Trophoblast cell (in vitro differentiated cells and primary cell): ENCODE data around the gene DLEC1.

Source experiments
- DNase-seq, 2 donors: peaks; one replicate each; pipeline ENCODE4 v3.0.0-alpha.2; 2016
- H2AFZ ChIP-seq: 2 replicates; pipeline ENCODE4 v1.6.1; 2013; ENCODE audit warnings: low read length, moderate library complexity, mild to moderate bottlenecking; ENCODE audit not compliant: insufficient read depth, poor library complexity
- H2AK5ac ChIP-seq: 2 replicates; pipeline ENCODE4 v1.6.1; 2013; ENCODE audit warnings: mild to moderate bottlenecking, low read length
- H2BK120ac ChIP-seq: 2 replicates; pipeline ENCODE4 v1.6.1; 2013; ENCODE audit warnings: low read length, mild to moderate bottlenecking, moderate library complexity; ENCODE audit not compliant: insufficient read depth, poor library complexity
- H2BK12ac ChIP-seq: 2 replicates; pipeline ENCODE4 v1.6.1; 2013; ENCODE audit warnings: mild to moderate bottlenecking, low read length, moderate library complexity
- H2BK5ac ChIP-seq: 2 replicates; pipeline ENCODE4 v1.6.1; 2013; ENCODE audit warnings: low read length, low read depth, moderate library complexity, mild to moderate bottlenecking; ENCODE audit not compliant: poor library complexity
- H3K14ac ChIP-seq: 2 replicates; pipeline ENCODE4 v1.6.1; 2013; ENCODE audit warnings: mild to moderate bottlenecking, low read length
- H3K18ac ChIP-seq: 2 replicates; pipeline ENCODE4 v1.6.1; 2013; ENCODE audit warnings: mild to moderate bottlenecking, low read length
- H3K23ac ChIP-seq: 2 replicates; pipeline ENCODE4 v1.6.1; 2013; ENCODE audit warnings: low read length
- H3K27ac ChIP-seq: 2 replicates; pipeline ENCODE4 v1.5.1; 2013; ENCODE audit warnings: low read depth, mild to moderate bottlenecking, inconsistent platforms, low read length, moderate library complexity
- H3K27me3 ChIP-seq: 2 replicates; pipeline ENCODE4 v1.6.1; 2013; ENCODE audit warnings: inconsistent platforms, mild to moderate bottlenecking, low read length, moderate library complexity; ENCODE audit not compliant: insufficient read depth
- H3K36me3 ChIP-seq, 2 experiments: 1 replicate in 1 of 2; 2 replicates in 1 of 2; pipeline ENCODE4 v1.6.1; 2013; ENCODE audit warnings: low read length in 2 of 2, mild to moderate bottlenecking in 2 of 2, moderate library complexity in 1 of 2; ENCODE audit not compliant: insufficient read depth in 2 of 2, control insufficient read depth in 1 of 2
- H3K4ac ChIP-seq: 2 replicates; pipeline ENCODE4 v1.6.1; 2013; ENCODE audit warnings: low read depth, mild to moderate bottlenecking, low read length, moderate library complexity
- H3K4me1 ChIP-seq, 2 experiments: 1 replicate in 1 of 2; 2 replicates in 1 of 2; pipeline ENCODE4 v1.6.1; 2013; ENCODE audit warnings: low read length in 2 of 2, mild to moderate bottlenecking in 2 of 2, moderate library complexity in 1 of 2; ENCODE audit not compliant: insufficient read depth in 2 of 2, control insufficient read depth in 1 of 2
- H3K4me2 ChIP-seq: 2 replicates; pipeline ENCODE4 v1.6.1; 2013; ENCODE audit warnings: inconsistent platforms, mild to moderate bottlenecking, low read length, moderate library complexity
- H3K4me3 ChIP-seq: 2 replicates; pipeline ENCODE4 v1.5.1; 2013; ENCODE audit warnings: mild to moderate bottlenecking, low read depth, low read length, inconsistent platforms
- H3K79me1 ChIP-seq: one replicate; pipeline ENCODE4 v1.6.1; 2013; ENCODE audit warnings: low read length
- H3K79me2 ChIP-seq: 2 replicates; pipeline ENCODE4 v1.6.1; 2013; ENCODE audit warnings: low read length, mild to moderate bottlenecking; ENCODE audit not compliant: control insufficient read depth, insufficient read depth, poor library complexity
- H3K9ac ChIP-seq: 2 replicates; pipeline ENCODE4 v1.6.1; 2013; ENCODE audit warnings: mild to moderate bottlenecking, low read length
- H3K9me3 ChIP-seq: 2 replicates; pipeline ENCODE4 v1.6.1; 2013; ENCODE audit warnings: low read depth, mild to moderate bottlenecking, control low read depth, inconsistent platforms, low read length; ENCODE audit not compliant: insufficient read depth
- H4K12ac ChIP-seq: 2 replicates; pipeline ENCODE4 v1.6.1; 2013; ENCODE audit warnings: low read depth, mild to moderate bottlenecking, low read length, moderate library complexity
- H4K8ac ChIP-seq: 2 replicates; pipeline ENCODE4 v1.6.1; 2013; ENCODE audit warnings: low read depth, mild to moderate bottlenecking, low read length, moderate library complexity
- H4K91ac ChIP-seq: one replicate; pipeline ENCODE4 v1.6.1; 2013; ENCODE audit warnings: low read depth, mild to moderate bottlenecking, low read length, moderate library complexity
- WGBS: extraction: QIAGEN DNeasy Blood & Tissue Kit; methylation state at CpG from one replicate; pipeline ENCODE4 v1.1.7; 2013; ENCODE audit warnings: missing lambda C conversion rate; ENCODE audit not compliant: insufficient read length, insufficient coverage; ENCODE audit errors: extremely low coverage; 5-methylcytosine and 5-hydroxymethylcytosine counted together

DLEC1 gene

GRCh38 chr3:38090453-38090852 is 51.4 kb downstream of the DLEC1 start:
- Histone ChIP-seq H3K18ac (no peak overlapping the region), H4K8ac (no peak overlapping the region), H3K27me3 (no peaks in the 10 kb centered on the region), H3K23ac (no peak overlapping the region), H3K79me1 (no peaks in the 10 kb centered on the region), H3K9me3 (peaks cover 7% of the 10 kb centered on the region), H2BK5ac (no peak overlapping the region), H4K12ac (no peak overlapping the region), H3K9ac (no peak overlapping the region), H3K4ac (no peak overlapping the region), H2AK5ac (no peak overlapping the region), H2BK12ac (no peak overlapping the region), H2AFZ (no peak overlapping the region), H4K91ac (no peak overlapping the region), H3K4me2 (no peak overlapping the region), H3K27ac (no peak overlapping the region), H2BK120ac (no peak overlapping the region), H3K36me3 (no peaks in the 10 kb centered on the region), H3K4me3 (no peak overlapping the region), H3K79me2 (no peaks in the 10 kb centered on the region), H3K4me1 (no peaks in the 10 kb centered on the region), H3K14ac (no peak overlapping the region)
- no CpG with 5 or more reads among the region's 3 CpGs for WGBS
- no peak for DNase-seq

GRCh38 chr3:38094999-38095398 is 56.0 kb downstream of the DLEC1 start:
- Histone ChIP-seq H2AK5ac (no peak overlapping the region), H3K4me2 (no peak overlapping the region), H3K4ac (no peak overlapping the region), H3K27me3 (no peaks in the 10 kb centered on the region), H3K14ac (no peak overlapping the region), H4K8ac (no peak overlapping the region), H3K4me3 (no peak overlapping the region), H3K9ac (no peak overlapping the region), H3K79me1 (no peaks in the 10 kb centered on the region), H2AFZ (no peak overlapping the region), H2BK5ac (no peak overlapping the region), H4K12ac (no peak overlapping the region), H3K9me3 (peaks cover 4% of the 10 kb centered on the region), H3K79me2 (no peaks in the 10 kb centered on the region), H3K27ac (no peak overlapping the region), H3K18ac (no peak overlapping the region), H3K23ac (no peak overlapping the region), H2BK120ac (no peak overlapping the region), H3K4me1 (no peaks in the 10 kb centered on the region), H3K36me3 (no peaks in the 10 kb centered on the region), H4K91ac (no peak overlapping the region), H2BK12ac (no peak overlapping the region)
- no peak for DNase-seq
- no CpG with 5 or more reads among the region's 3 CpGs for WGBS

- H3K4ac ChIP-seq = no peak overlapping the region
- no peak overlapping the region for H3K23ac ChIP-seq
- no peak overlapping the region for H2BK120ac ChIP-seq
- H3K27me3 ChIP-seq = no peaks in the 10 kb centered on the region
- H3K4me2 ChIP-seq = no peak overlapping the region
- H3K4me1 ChIP-seq = no peaks in the 10 kb centered on the region
- no peak overlapping the region for H2AK5ac ChIP-seq
- no peaks in the 10 kb centered on the region for H3K79me2 ChIP-seq
- WGBS = no CpG with 5 or more reads among the region's 6 CpGs
- no peak overlapping the region for H4K91ac ChIP-seq
- no peak overlapping the region for H2AFZ ChIP-seq
- H4K8ac ChIP-seq = no peak overlapping the region
- no peak overlapping the region for H3K27ac ChIP-seq
- no peak overlapping the region for H3K9ac ChIP-seq
- no peak overlapping the region for H4K12ac ChIP-seq
- H3K14ac ChIP-seq = no peak overlapping the region
- H3K9me3 ChIP-seq = peaks cover 4% of the 10 kb centered on the region
- H3K4me3 ChIP-seq = no peak overlapping the region
- no peak overlapping the region for H2BK12ac ChIP-seq
- no peak overlapping the region for H2BK5ac ChIP-seq
- no peaks in the 10 kb centered on the region for H3K36me3 ChIP-seq
- no peak for DNase-seq
- H3K18ac ChIP-seq = no peak overlapping the region
- H3K79me1 ChIP-seq = no peaks in the 10 kb centered on the region
These were observed 56.9 kb downstream of the DLEC1 start for GRCh38 chr3:38095669-38096483.

GRCh38 chr3:38097446-38098375 is 58.7 kb downstream of the DLEC1 start:
- Histone ChIP-seq H3K4me2 (no peak overlapping the region), H3K14ac (no peak overlapping the region), H4K8ac (no peak overlapping the region), H3K79me2 (no peaks in the 10 kb centered on the region), H3K27ac (no peak overlapping the region), H4K12ac (no peak overlapping the region), H2BK5ac (no peak overlapping the region), H3K9ac (no peak overlapping the region), H3K79me1 (no peaks in the 10 kb centered on the region), H3K4ac (no peak overlapping the region), H3K27me3 (no peaks in the 10 kb centered on the region), H3K23ac (no peak overlapping the region), H2AK5ac (no peak overlapping the region), H2AFZ (no peak overlapping the region), H3K36me3 (no peaks in the 10 kb centered on the region), H2BK12ac (no peak overlapping the region), H2BK120ac (no peak overlapping the region), H3K18ac (no peak overlapping the region), H3K9me3 (peaks cover 4% of the 10 kb centered on the region), H4K91ac (no peak overlapping the region), H3K4me1 (no peaks in the 10 kb centered on the region), H3K4me3 (no peak overlapping the region)
- no CpG with 5 or more reads among the region's 19 CpGs for WGBS
- no peak for DNase-seq
